GM19023 (cell line): ENCODE results near the gene MYF6.
"Not testable (repeated sequence)": the region's sequence is repeated elsewhere in the genome, so short reads cannot be mapped to it uniquely, and the experiment has no call there.

ENCODE experiments used
- ATAC-seq: cut with Tn5 transposase; IDR thresholded peaks from one replicate; pipeline ENCODE4 v1.9.1; 2021; ENCODE audit warnings: mild to moderate bottlenecking, moderate library complexity; ENCODE audit not compliant: unreplicated experiment

Gene MYF6

DNA sequence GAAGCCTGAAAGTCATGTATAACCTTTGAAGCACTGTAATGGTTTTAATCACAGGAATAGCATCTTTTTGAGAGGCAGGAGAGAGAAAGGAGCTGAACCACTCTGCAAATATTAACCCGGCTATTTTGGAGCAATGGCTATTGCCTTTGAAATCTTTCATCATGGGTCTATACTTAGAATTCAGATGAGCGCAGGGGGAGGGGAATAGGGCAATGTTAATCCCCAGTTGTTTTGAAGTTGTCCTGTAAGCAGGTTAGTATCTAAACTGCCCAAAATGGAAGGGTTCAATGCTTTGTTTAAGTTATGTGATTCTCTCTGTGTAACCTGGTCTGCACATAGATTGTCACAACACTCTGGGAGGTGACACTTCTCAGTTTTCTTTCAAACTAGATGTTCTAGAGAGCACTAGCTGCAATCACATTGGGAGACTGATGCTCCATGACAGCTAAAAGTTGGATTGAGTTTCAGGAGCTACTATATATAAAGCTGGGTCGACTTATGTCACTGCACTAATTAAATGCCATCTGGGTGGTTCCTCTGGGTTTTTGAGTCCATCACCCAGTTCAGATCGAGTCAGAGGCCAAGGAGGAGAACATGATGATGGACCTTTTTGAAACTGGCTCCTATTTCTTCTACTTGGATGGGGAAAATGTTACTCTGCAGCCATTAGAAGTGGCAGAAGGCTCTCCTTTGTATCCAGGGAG is at the start of gene MYF6:
Gene MYF6, plus strand, starts transcription at position 509 of the 704 bp plus-strand sequence. Its CDS starts 86 bp downstream, at position 595.
- no peak for ATAC-seq

DNA sequence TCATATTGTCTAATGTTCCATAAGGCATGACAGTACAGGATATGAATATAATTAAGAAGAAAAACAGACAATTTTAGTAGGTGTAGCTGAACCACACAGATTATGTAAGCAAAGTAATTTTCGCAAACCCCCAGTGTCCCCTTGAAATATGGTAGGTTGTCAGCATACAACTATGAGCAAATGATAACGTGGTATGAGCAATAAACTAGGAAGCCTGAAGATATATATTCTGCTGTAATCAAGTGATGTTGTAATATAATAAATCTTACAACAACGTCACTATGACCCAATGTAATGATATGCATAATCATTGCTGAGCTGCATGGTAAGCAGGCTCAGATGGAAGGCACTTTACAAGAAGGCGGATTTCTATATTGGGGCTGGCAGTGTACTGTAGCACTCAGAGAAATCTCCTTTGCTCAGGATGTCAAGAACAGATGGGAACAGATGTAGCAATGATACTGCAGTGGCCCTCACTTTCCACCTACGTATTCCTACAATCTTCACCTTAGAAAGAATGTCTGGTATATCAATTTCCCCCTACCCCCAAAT is 47.8 kb upstream of the MYF6 start:
- no peak for ATAC-seq

- ATAC-seq, result no peak
Measured at GRCh38 chr12:80662586-80662985, 44.8 kb upstream of the MYF6 start.

DNA sequence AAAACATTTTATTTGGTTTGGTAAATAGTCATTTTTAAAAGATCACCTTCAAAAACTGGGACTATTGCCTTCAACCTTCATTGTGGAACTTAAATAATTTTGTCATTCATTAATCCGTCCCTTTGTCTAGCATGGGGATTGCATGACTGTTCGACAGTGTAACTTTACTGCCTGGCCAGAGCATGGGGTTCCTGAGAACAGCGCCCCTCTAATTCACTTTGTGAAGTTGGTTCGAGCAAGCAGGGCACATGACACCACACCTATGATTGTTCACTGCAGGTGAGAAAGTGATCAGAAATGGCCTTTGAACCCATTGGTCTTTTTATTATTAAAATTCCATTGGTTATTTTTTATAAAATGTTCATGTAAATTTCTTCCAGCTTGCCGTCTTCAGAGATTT is 37.2 kb upstream of the MYF6 start:
- no peak for ATAC-seq

DNA sequence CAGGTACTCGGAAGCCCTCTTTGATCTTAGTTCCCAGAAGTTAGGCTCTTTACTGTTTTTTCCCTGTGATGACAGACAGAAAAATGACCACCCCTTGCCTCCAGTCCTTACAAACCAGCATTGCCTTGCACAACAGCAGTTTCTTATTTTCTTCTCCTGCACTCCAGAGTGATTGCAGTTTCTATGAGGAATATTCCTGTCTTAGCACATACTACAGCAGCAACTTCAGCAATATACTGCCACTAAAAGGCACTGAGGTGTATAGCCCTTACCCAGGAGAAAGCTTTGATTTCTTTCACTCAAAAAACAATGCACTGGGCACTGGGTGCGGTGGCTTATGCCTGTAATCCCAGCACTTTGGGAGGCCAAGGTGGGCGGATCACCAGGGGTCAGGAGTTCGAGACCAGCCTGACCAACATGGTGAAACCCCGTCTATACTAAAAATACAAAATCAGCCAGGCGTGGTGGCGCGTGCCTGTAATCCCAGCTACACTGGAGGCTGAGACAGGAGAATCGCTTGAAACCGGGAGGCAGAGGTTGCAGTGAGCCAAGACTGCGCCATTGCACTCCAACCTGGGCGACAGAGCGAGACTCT is 31.3 kb upstream of the MYF6 start:
- ATAC-seq, result not testable (repeated sequence)

DNA sequence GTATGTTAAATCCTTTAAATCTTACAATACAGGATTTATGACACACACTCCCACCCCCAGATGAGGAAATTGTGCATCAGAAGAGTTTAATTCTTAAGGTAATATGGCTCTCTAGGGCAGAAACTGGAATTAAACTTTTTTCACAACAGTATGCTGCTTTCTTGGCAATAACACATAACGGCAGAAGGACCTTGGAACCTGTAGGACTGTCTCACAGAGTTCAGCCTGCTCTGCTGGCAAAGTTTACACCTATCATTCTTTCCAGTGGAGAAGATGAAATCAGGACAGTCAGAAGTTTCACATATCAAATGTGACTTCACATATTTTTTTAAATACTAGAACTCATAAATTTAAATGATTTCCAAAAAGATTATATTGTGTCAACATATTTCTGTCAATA is 30.6 kb upstream of the MYF6 start:
- ATAC-seq, result no peak

- no peak for ATAC-seq
Measured at GRCh38 chr12:80677994-80678393, 29.4 kb upstream of the MYF6 start.

- ATAC-seq, result no peak
Measured at GRCh38 chr12:80679346-80680131, 27.9 kb upstream of the MYF6 start.

DNA sequence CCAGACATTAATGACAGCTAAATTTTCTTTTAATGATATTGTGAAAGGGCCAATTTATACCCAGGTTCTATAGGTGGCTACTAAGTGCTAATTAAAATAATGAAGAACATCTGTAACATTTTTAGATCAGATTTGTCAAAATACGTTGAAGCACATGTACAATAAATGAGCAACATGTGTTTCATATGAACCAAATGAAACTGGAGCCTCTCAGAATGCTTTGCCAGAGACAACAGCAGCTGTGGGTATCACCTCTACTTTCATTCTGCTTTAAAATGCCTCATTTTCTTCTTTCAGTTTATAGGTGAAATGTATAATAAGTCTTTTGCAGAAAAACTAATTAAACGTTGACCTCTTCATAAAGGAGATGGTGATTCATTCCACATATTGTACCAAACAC is 26.1 kb upstream of the MYF6 start:
- no peak for ATAC-seq

GRCh38 chr12:80681786-80682185 is 25.6 kb upstream of the MYF6 start:
- no peak for ATAC-seq

DNA sequence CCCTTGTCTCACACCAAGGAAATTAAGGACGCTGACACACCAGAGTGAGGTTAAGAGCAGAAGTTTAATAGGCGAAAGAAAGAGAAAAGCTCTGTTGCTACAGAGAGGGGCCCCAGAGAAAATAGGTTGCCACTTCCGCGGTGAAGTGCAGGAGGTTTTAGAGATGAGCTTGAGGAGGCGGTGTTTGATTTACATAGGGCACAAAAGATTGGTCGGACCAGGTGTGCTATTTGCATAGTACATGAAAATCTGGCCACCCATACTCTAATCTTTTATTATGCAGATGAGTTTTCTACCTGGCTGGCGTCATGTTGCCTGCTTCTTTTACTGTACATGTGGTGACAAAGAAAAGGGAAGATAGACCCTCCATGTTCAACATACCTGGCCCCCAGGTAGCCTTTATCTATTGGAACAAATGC is 23.3 kb upstream of the MYF6 start:
- ATAC-seq, result no peak

GRCh38 chr12:80690090-80690489 is 17.3 kb upstream of the MYF6 start:
- ATAC-seq, result no peak

- ATAC-seq, result no peak
Measured at GRCh38 chr12:80690513-80690912, 16.9 kb upstream of the MYF6 start.

DNA sequence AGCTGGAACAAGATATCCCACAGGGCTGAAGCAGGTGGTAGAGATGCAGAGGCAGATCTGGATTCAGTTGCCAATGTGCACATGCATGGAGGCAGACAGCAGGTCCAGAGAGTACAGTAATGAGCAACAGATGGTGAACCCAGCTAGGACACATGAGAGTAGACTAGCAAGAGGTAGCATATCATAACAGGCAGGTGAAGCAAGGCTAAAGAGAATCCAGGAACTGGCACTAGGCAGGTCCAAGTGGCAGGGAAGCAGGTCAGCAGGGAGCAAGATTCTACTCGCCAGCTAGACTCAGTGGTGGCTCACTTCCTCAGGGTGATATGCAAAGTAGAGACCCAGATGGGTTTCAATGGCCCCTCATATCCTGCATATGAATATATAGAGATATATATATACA is 15.3 kb upstream of the MYF6 start:
- ATAC-seq, result peak; percentile 50

GRCh38 chr12:80697270-80697887 is 10.1 kb upstream of the MYF6 start:
- no peak for ATAC-seq

DNA sequence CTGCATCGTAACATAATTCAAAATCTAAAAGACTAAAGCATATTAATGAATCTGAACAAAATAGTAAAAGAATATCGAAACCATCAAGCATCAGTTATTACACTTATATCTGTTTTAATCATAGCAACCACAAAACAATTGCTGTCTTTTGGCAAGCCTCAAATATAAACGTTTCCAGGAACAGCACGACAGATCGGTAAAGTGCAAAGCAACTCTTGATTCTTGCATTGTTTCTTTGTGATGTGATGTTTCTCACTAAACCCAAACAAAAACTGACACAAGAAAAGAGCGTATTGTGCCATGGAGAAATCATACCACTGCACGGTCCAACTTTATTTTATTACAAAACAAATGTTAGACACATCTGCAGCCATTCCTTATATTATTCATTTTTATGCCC is 9.2 kb upstream of the MYF6 start:
- ATAC-seq, result no peak

GRCh38 chr12:80698847-80699542 is 8.4 kb upstream of the MYF6 start:
- ATAC-seq, result no peak

DNA sequence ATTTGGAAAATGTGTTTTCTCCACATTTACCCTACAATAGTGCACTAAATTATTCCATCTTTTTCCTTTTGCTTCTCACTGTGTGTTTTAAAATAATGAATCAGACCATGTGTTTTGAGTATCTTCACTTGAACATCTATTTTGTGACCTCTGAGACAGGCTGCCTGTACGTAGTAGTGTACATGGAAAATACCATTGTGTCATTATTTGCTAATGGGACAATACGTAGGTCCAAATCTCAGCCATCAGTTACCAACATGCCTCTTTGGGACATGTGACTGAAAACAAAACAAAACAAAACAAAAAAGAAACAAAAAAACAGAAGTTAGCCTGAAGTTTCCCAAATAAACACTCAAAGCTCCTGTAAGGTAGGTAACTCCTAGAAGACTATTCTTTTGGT is 7.1 kb upstream of the MYF6 start:
- no peak for ATAC-seq

- ATAC-seq, result no peak
Measured at GRCh38 chr12:80701388-80701787, 6.0 kb upstream of the MYF6 start.

DNA sequence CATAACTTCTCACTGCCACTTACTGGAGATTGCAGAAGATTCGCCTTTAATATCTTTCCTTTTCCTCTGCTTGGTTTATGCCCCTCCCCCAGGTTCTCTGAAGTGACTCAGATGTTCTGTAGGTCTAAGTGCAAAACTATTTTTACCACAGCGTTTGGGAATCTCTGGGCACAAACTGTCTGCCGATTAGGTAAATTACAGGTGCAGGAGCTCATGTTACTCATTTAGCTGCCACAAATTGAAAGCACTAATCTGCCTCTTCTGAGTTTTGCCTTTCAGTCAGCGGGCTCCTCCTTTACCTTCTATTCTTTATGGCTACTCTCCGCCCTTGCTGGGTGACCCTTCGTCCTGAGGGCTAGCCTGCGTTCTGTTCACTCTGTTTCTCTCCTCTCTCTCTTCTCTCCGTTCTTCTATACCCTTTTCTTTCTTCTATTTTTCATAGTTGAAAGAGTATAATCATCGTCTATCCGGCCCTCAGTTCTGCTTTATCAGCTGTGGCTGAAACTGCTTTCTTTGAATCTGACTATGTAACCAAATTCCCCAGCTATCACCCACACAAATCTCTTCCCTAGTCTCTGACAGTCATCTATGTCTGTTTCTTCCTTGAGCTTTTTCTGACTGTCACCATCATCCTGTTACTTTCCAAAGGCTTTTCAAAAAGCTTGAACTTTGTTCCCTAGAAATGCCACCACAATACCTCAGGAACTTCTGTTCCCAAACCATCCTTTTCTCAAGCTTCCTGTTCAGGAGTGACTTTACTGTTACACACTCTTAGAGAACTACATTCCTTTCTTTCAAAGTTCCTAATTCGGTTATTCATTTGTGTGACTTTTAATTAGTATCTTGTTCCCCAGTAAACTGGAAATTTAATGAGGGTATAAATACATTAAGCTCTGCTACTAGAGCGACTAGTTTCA is 4.3 kb upstream of the MYF6 start:
- peak; percentile 84 for ATAC-seq
